Peyer's patch (tissue), 4 donors: ENCODE measurements around the gene TMC6. TPM values are rescaled to one million over a fixed set of nuclear protein-coding genes. Genes with fewer than 3 reads are reported as not detected.
"Not testable (repeated sequence)": the region's sequence is repeated elsewhere in the genome, so short reads cannot be mapped to it uniquely, and the experiment has no call there.

ENCODE experiments used
- DNase-seq, 3 donors: peaks; one replicate each; pipeline ENCODE4 v3.0.0-alpha.2; 2017 to 2019
- H3K27ac ChIP-seq, 4 donors: fragments of 200-600 bp; sonication (generic); one replicate each; pipeline ENCODE4 v1.5.1; 2016 to 2019
- H3K27me3 ChIP-seq, 2 donors: fragments of 200-600 bp; sonication (generic); one replicate each; pipeline ENCODE4 v1.5.1; 2019
- H3K36me3 ChIP-seq, 3 donors: fragments of 200-600 bp; sonication (generic); one replicate each; pipeline ENCODE4 v1.5.1; 2016 to 2019
- H3K4me1 ChIP-seq, 4 donors: fragments of 200-600 bp; sonication (generic); one replicate each; pipeline ENCODE4 v1.5.1; 2016 to 2019
- H3K4me3 ChIP-seq, 4 donors: fragments of 200-600 bp; sonication (generic); 1 replicate in 3 of 4; 2 replicates in 1 of 4; pipeline ENCODE4 v1.5.1; 2016 to 2019; ENCODE audit warnings: mild to moderate bottlenecking in 1 of 4
- H3K9me3 ChIP-seq, 4 donors: fragments of 200-600 bp; sonication (generic); one replicate each; pipeline ENCODE4 v1.5.1; 2016 to 2019; ENCODE audit warnings: mild to moderate bottlenecking in 1 of 4
- CTCF ChIP-seq, 6 experiments: fragments of 450-650 bp in 4 of 6; fragments of 200-600 bp in 2 of 6; sonication (generic) in 1 of 6; IDR thresholded peaks; one replicate each; pipeline ENCODE4 v1.5.1; 2017 to 2019; ENCODE audit warnings: antibody characterized with exemption in 6 of 6, mild to moderate bottlenecking in 3 of 6, moderate library complexity in 1 of 6
- POLR2A ChIP-seq, 2 donors: fragments of 450-650 bp; IDR thresholded peaks; one replicate each; pipeline ENCODE4 v1.5.1; 2017; ENCODE audit warnings: antibody characterized with exemption in 2 of 2, mild to moderate bottlenecking in 2 of 2, moderate library complexity in 2 of 2
- total RNA-seq, 4 donors: library from RNA; depleted of rRNA; stranded (reverse); fragments of >200 nt; gene quantifications; one replicate each; pipeline ENCODE4 v1.1.0, GENCODE V29; 2016

TMC6 gene
- total RNA-seq, 4 donors from 2014 or later, result 54.5 to 107 (median 94.9) TPM

- H3K27me3 ChIP-seq, result no peaks in the 10 kb centered on the region
- H3K4me1 ChIP-seq, result peaks cover 9 to 80% (median 62%) of the 10 kb centered on the region in 4 donors
- peak; percentile 59 to 84 (median 74) for DNase-seq
- TF ChIP-seq POLR2A (IDR thresholded peaks at IDR 0.05) (no peak), CTCF (IDR thresholded peaks at IDR 0.05) (no peak)
- no peak overlapping the region for H3K4me3 ChIP-seq
- no peaks in the 10 kb centered on the region for H3K9me3 ChIP-seq
- peaks cover 0 to 16% (median 0%) of the 10 kb centered on the region in 3 donors for H3K36me3 ChIP-seq
- H3K27ac ChIP-seq, result peak overlapping the region; percentile 79 to 97 (median 88)
Measured at GRCh38 chr17:78173097-78173715, 44.7 kb upstream of the TMC6 start.

- Histone ChIP-seq H3K27ac (peak overlapping the region; percentile 79 to 97 (median 88)), H3K9me3 (no peaks in the 10 kb centered on the region), H3K36me3 (peaks cover 0 to 16% (median 0%) of the 10 kb centered on the region in 3 donors), H3K4me3 (no peak overlapping the region), H3K27me3 (no peaks in the 10 kb centered on the region), H3K4me1 (peaks cover 9 to 84% (median 62%) of the 10 kb centered on the region in 4 donors)
- TF ChIP-seq POLR2A (IDR thresholded peaks at IDR 0.05) (peak in 1 of 2 donors; percentile 11), CTCF (IDR thresholded peaks at IDR 0.05) (no peak)
- peak; percentile 80 to 89 (median 83) for DNase-seq
Measured at GRCh38 chr17:78172249-78173051, 43.9 kb upstream of the TMC6 start.

- not testable (repeated sequence) for H3K4me3 ChIP-seq, H3K9me3 ChIP-seq, DNase-seq, H3K27me3 ChIP-seq
- Histone ChIP-seq H3K27ac (peak overlapping the region; percentile 79 to 97 (median 88)), H3K4me1 (peaks cover 9 to 80% (median 58%) of the 10 kb centered on the region in 4 donors), H3K36me3 (peaks cover 0 to 16% (median 0%) of the 10 kb centered on the region in 3 donors)
Measured at GRCh38 chr17:78171591-78172248, 43.2 kb upstream of the TMC6 start.

- peaks cover 0 to 16% (median 0%) of the 10 kb centered on the region in 3 donors for H3K36me3 ChIP-seq
- peak overlapping the region; percentile 79 to 97 (median 88) for H3K27ac ChIP-seq
- TF ChIP-seq CTCF (IDR thresholded peaks at IDR 0.05) (no peak), POLR2A (IDR thresholded peaks at IDR 0.05) (no peak)
- no peaks in the 10 kb centered on the region for H3K9me3 ChIP-seq
- H3K27me3 ChIP-seq, result no peaks in the 10 kb centered on the region
- no peak for DNase-seq
- no peak overlapping the region for H3K4me3 ChIP-seq
- H3K4me1 ChIP-seq, result peaks cover 9 to 72% (median 52%) of the 10 kb centered on the region in 4 donors
Measured at GRCh38 chr17:78170692-78171590, 42.4 kb upstream of the TMC6 start.

GRCh38 chr17:78168903-78169793 lies 40.6 kb upstream of the TMC6 start:
- Histone ChIP-seq H3K4me1 (peaks cover 7 to 54% (median 39%) of the 10 kb centered on the region in 4 donors), H3K27me3 (no peaks in the 10 kb centered on the region), H3K36me3 (peaks cover 0 to 16% (median 0%) of the 10 kb centered on the region in 3 donors), H3K27ac (peak overlapping the region; percentile 91 to 97 (median 95)), H3K4me3 (peak overlapping the region; percentile 88 to 98 (median 92)), H3K9me3 (no peaks in the 10 kb centered on the region)
- peak; percentile 55 to 85 (median 85) for DNase-seq
- TF ChIP-seq POLR2A (IDR thresholded peaks at IDR 0.05) (no peak), CTCF (IDR thresholded peaks at IDR 0.05) (no peak)
